Measurements from ENCODE around the gene MYO5C. TPM values are rescaled to one million over a fixed set of nuclear protein-coding genes. Genes with fewer than 3 reads are reported as not detected.
"Not testable (repeated sequence)": the region's sequence is repeated elsewhere in the genome, so short reads cannot be mapped to it uniquely, and the experiment has no call there.

Gene MYO5C
- total RNA-seq, 1 donor from 2014 or later, result 8.5 TPM

GRCh38 chr15:52306270-52306669 is 10.7 kb upstream of the MYO5C start:
- peak in 1 of 2 donors; percentile 61 for DNase-seq (ENCODE audit: low read depth in 2 of 2)

GRCh38 chr15:52303093-52303772 is 7.6 kb upstream of the MYO5C start:
- peak in 1 of 2 donors; percentile 24 for DNase-seq (ENCODE audit: low read depth in 2 of 2)

DNA sequence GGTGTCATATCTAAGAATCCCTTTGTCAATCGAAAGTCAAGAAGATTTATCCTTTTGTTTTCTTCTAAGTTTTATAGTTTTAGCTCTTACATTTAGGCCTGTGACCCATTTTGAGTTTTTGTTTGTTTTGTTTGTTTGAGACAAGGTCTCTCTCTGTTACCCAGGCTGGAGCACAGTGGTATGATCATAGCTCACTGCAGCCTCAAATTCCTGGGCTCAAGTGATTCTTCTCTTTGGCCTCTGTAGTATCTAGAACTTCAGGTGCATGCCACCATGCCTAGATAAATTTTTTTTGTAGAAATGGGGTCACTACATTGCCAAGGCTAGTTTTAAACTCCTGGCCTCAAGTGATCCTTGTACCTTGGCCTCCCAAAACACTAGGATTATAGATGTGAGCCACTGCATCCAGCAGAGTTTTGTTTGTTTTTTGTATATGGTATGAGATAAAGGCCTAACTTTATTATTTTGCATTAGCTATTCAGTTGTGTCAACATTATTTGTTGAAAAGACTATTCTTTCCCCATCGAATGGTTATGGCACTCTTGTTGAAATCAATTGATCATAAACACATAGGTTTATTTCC is 5.8 kb upstream of the MYO5C start:
- DNase-seq (ENCODE audit: low read depth in 2 of 2), result no peak

DNA sequence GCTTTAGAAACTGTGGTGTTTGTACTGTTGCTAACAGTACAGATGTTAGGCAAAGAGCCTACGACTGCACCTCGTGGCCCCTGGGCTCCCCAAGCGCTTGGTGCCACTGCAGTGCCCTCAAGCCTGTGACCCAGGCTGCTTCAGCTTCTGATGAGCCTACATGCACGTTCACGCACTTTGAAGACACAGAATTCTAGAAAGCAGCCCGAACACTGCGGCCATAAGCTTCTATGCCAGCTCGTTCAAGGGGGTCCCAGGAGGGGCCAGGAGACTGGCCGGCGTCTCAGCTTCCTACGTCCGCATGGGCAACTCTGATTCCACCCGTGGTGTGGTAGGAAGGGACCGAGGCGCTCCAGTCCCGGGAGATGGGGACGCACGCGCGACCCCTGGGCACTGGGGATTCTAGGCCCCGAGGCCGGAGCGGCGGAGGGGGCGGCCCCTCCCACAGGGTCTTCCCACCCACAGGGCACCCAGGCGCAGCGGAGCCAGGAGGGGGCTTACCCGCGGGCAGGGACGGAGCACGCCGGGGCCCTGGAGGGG is 653 bp downstream of the MYO5C start:
- peak in 1 of 2 donors; percentile 11 for DNase-seq (ENCODE audit: low read depth in 2 of 2)

GRCh38 chr15:52292780-52293392 is 2.7 kb downstream of the MYO5C start:
- DNase-seq (ENCODE audit: low read depth in 2 of 2), result no peak

- no peak for DNase-seq (ENCODE audit: low read depth in 2 of 2)
These were observed 4.4 kb downstream of the MYO5C start for GRCh38 chr15:52291204-52291603.

GRCh38 chr15:52290800-52291199 is 4.8 kb downstream of the MYO5C start:
- no peak for DNase-seq (ENCODE audit: low read depth in 2 of 2)

- DNase-seq (ENCODE audit: low read depth in 2 of 2), result no peak
These were observed 5.3 kb downstream of the MYO5C start for GRCh38 chr15:52290329-52290728.

DNA sequence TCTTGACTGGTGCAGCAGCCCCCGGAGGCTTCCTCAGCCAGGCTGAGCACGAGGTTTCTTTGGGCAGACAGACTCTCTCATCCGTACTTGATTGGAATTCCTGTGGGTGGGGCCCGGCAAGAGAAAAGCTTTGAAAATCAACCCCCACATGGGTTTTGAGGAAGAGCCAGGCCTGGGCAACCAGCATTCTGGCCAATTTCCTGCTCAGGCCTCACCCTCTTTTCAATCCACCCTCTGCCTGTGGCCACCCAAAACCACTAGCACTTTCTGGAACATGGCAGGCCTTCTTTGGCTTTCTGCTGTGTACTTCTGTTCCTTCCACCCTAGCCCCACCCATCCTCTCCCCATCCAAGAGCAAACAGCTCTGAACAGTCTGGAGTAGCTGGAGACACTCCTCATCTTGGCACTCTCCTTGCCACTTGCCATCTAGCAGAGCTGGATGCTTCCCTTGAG is 5.9 kb downstream of the MYO5C start:
- DNase-seq (ENCODE audit: low read depth in 2 of 2), result no peak

DNA sequence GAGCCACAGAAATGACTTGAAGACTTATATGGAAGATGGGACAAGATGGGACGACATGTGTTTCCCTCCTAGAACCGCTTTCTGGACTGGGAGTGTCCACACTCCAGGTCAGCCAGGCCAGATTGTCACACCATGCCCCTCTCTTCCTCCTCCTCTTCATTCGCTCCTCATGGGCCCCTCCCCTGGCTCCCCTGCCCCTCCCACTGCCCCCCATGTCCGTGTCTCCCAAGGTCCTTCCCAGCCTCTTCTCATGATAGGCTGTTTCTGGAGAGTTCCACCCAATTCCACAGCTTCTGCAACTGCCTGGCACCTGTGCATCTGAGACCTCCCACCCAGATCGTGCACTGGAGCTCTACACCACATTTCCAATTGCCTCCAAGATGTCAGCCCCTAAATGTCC is 6.6 kb downstream of the MYO5C start:
- DNase-seq (ENCODE audit: low read depth in 2 of 2), result no peak

- peak in 1 of 2 donors; percentile 73 for DNase-seq (ENCODE audit: low read depth in 2 of 2)
These were observed 7.3 kb downstream of the MYO5C start for GRCh38 chr15:52288051-52288942.

DNA sequence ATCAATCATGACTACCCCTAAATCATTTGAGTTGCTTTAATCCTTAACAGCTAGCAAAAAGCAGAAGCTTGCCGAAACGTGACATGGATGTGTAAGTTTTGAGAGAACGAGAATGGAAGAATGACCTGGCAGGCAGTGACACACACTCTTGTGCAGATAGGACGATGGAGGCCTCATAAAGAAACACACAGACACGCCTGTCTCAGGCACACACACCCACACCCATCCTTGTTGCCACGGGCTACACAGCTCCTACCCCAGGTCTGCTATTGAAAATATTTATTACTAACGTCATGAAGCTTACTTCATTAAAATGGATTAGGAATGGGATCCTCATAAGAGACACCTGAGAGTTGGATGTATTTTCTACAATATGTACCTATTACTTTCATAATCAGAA is 8.5 kb downstream of the MYO5C start:
- no peak for DNase-seq (ENCODE audit: low read depth in 2 of 2)

- not testable (repeated sequence) for DNase-seq (ENCODE audit: low read depth in 2 of 2)
These were observed 9.7 kb downstream of the MYO5C start for GRCh38 chr15:52285941-52286340.

GRCh38 chr15:52284164-52284563 is 11.4 kb downstream of the MYO5C start:
- peak in 1 of 2 donors; percentile 29 for DNase-seq (ENCODE audit: low read depth in 2 of 2)

- DNase-seq (ENCODE audit: low read depth in 2 of 2), result no peak
These were observed 12.3 kb downstream of the MYO5C start for GRCh38 chr15:52283281-52283680.

GRCh38 chr15:52282418-52282817 is 13.2 kb downstream of the MYO5C start:
- no peak for DNase-seq (ENCODE audit: low read depth in 2 of 2)

DNA sequence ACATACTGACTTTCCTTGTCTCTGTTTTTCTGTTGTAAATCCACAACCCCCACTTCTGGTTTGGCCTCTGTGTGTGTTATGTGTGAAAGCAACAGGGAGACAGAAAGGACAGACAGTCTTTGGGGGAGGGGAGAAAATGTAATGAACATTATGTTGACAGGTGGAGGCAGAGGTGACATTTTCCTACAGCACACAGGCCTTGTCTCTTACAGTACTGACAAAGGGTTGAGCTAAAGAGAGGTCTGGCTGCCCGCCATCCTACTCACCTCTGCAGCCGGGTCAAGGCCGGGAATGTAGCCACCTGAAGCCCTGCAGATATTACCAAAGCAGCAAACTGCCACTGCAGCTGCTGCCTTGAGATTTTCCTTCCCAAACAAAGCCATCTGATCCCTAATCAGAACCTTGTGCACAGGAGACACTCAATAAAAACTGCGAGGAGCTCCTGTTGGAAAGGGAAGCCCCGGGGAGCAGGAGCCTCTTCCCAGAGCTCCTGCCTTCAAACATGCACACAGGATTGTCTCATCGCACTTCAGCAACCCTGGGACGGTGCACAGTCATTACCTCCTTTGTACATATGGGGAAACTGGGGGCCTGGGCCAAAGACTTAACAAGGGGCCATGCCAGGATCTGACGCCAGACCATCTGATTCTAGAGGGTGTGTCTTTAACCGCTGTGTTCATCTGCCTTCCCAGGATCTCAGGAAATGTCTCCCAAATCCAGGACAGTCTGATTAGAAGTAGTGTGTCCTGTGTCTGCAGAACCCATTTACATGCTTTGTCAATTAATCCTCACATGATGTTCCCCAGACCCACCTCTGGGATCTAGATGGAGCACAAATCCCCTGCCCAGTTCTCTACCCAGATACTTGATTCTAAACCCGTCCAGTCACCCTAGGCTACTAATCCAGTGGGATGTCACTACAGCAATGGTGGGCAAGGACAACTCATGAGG is 14.2 kb downstream of the MYO5C start:
- no peak for DNase-seq (ENCODE audit: low read depth in 2 of 2)

DNA sequence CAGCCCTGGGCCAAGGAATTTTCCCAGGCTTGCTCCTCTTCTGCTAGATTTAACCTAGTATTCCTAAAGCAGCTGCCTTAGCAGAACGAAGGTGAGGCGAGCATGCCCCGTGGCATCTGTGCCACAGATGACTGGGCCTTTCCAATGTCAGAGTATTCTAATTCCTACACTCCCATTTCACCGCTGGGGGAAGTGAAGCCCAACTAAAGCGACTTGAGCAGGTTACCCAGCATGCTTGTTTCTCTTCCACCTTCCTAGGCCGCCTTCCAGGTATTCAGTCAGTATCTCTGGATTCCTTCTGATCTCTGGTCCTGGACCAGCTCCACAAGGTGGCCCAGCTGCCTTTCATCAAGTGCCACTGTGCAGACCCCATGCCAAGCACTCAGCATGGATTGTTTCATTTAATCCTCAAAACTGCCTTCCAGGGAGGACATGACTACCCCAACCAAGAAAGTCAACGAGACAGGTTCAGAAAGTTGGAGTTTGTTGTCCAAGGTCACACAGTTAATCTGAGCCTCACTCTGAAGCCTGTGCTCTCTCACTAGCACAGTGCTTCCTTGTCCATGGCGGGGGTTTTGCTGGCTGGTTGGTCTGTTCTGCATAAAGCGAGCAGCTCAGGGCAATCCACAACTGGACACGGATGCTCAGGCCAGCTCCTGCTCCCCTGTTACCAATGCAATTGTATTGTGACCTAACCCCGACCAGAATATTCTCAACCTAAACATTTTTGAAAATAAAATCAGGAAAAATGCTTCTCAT is 15.1 kb downstream of the MYO5C start:
- no peak for DNase-seq (ENCODE audit: low read depth in 2 of 2)

- no peak for DNase-seq (ENCODE audit: low read depth in 2 of 2)
These were observed 16.8 kb downstream of the MYO5C start for GRCh38 chr15:52278636-52279367.
